Measurements from ENCODE around the gene ZNF264. TPM values are rescaled to one million over a fixed set of nuclear protein-coding genes. Genes with fewer than 3 reads are reported as not detected.

Gene ZNF264
- total RNA-seq, 6 experiments from 2014 or later = 9.9 to 14.4 (median 12.1) TPM

DNA sequence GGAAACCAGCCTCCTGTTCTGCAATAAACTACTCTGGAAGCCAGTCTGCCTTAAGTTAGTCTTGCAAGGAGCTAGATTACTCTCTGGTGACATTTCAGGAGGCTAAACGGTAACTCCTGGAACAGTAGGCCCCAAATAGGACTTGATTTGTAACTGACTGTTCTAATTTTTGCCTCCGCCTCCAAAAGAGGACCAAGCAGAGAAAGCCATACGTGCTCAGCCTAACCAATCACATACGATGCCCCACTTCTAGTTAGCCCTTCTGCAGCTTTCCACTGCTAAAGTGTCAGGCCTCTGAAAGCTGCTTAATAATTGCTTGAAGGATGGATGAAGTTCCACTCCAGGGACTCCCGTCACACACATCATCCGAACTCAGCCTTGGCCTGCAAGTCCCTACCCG lies 49.9 kb downstream of the ZNF264 start:
- Histone ChIP-seq H3K27ac (peak overlapping the region; percentile 58 to 72 (median 71)), H3K27me3 (no peaks in the 10 kb centered on the region), H3K9me3 (no peaks in the 10 kb centered on the region), H3K4me3 (peak overlapping the region; percentile 76 to 92 (median 85)), H3K36me3 (peaks cover 0 to 7% (median 3%) of the 10 kb centered on the region in 4 donors), H3K4me1 (peaks cover 0 to 17% (median 3%) of the 10 kb centered on the region in 4 donors)
- ATAC-seq = no peak
- DNase-seq = no peak
- 12% methylated on average over 7 of the region's 7 CpGs for WGBS (ENCODE audit: insufficient coverage, low coverage, low lambda C conversion rate, missing lambda C conversion rate)
- TF ChIP-seq, protein P1, sequence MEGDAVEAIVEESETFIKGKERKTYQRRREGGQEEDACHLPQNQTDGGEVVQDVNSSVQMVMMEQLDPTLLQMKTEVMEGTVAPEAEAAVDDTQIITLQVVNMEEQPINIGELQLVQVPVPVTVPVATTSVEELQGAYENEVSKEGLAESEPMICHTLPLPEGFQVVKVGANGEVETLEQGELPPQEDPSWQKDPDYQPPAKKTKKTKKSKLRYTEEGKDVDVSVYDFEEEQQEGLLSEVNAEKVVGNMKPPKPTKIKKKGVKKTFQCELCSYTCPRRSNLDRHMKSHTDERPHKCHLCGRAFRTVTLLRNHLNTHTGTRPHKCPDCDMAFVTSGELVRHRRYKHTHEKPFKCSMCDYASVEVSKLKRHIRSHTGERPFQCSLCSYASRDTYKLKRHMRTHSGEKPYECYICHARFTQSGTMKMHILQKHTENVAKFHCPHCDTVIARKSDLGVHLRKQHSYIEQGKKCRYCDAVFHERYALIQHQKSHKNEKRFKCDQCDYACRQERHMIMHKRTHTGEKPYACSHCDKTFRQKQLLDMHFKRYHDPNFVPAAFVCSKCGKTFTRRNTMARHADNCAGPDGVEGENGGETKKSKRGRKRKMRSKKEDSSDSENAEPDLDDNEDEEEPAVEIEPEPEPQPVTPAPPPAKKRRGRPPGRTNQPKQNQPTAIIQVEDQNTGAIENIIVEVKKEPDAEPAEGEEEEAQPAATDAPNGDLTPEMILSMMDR (IDR thresholded peaks at IDR 0.05) = no peak
- TF ChIP-seq POLR2A (IDR thresholded peaks at IDR 0.05) = no peak
- intact Hi-C loops (cut with DNase I) = no loop called here

DNA sequence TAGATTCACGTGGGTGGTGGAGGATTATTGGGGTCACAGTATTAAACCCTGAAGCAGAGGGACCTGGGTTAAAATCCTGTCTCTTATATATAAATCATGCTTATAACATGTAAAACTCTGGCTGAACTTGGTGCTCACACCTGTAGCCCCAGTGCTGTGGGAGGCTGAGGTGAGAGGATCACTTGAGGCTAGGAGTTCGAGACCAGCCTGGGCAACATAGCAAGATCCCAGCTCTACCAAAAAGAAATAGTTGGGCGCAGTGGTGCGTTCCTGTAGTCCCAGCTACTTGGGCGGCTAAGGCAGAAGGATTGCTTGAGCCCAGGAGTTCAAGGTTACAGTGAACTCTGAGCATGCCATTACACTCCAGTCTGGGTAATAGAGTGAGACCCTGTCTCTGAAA lies 51.5 kb downstream of the ZNF264 start:
- H3K27ac ChIP-seq = no peak overlapping the region
- DNase-seq = no peak
- H3K9me3 ChIP-seq = no peaks in the 10 kb centered on the region
- peaks cover 0 to 17% (median 3%) of the 10 kb centered on the region in 4 donors for H3K4me1 ChIP-seq
- intact Hi-C loops (cut with DNase I) = no loop called here
- TF ChIP-seq, protein P1 (IDR thresholded peaks at IDR 0.05) = no peak
- no peak for TF ChIP-seq POLR2A (IDR thresholded peaks at IDR 0.05)
- WGBS (ENCODE audit: insufficient coverage, low coverage, low lambda C conversion rate, missing lambda C conversion rate) = 100% methylated on average over 1 of the region's 5 CpGs
- no peaks in the 10 kb centered on the region for H3K27me3 ChIP-seq
- H3K36me3 ChIP-seq = peaks cover 0 to 15% (median 3%) of the 10 kb centered on the region in 4 donors
- no peak overlapping the region for H3K4me3 ChIP-seq
- no peak for ATAC-seq

DNA sequence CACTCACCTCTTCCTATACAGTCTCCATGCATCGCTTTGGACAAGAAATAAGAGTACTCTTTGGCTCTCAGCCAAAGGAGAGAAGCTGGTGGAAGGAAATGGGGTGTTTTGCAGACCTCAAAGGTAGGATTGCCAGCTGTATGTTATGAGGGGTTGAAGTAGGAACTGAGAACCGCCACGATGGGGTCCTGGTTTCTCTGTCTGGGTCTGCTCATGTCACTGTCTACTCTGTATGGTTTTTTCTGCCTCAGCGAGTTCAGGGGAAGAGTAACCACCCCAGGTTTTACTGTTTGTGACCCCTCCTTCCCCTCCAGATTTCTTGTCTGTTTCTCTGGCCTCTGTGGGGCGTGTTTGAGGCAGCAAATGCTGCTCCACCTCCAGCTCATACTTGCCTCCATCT lies 53.2 kb downstream of the ZNF264 start:
- DNase-seq (no peak), ATAC-seq (no peak)
- Histone ChIP-seq H3K27me3 (no peaks in the 10 kb centered on the region), H3K4me1 (peaks cover 0 to 17% (median 3%) of the 10 kb centered on the region in 4 donors), H3K27ac (no peak overlapping the region), H3K4me3 (no peak overlapping the region), H3K9me3 (no peaks in the 10 kb centered on the region), H3K36me3 (peaks cover 0 to 31% (median 8%) of the 10 kb centered on the region in 4 donors)
- intact Hi-C loops (cut with DNase I) = no loop called here
- TF ChIP-seq, protein P1 (IDR thresholded peaks at IDR 0.05) = no peak
- no peak for TF ChIP-seq POLR2A (IDR thresholded peaks at IDR 0.05)
- 88% methylated on average over 4 of the region's 5 CpGs for WGBS (ENCODE audit: insufficient coverage, low coverage, low lambda C conversion rate, missing lambda C conversion rate)

DNA sequence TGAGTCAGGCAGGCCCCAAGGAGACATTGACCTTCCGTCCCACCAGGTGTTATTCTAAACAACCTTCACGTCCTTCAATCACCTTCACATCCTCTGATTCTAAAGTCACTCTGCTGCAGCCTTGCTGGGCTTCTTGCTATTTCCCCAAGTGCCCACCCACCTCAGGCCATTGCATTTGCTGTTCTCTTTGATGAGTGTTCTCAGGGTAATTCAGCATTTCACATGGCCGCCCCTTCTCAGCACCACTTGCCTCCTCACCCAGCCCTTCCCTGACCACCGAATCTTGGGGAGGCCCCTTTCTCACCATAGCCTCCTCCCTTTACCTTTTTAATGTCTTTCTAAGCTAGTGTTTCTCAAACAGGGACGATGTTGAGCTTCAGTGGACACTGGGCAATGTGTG lies 53.8 kb downstream of the ZNF264 start:
- intact Hi-C loops (cut with DNase I) = no loop called here
- ATAC-seq = no peak
- no peak for DNase-seq
- H3K36me3 ChIP-seq = peaks cover 0 to 31% (median 8%) of the 10 kb centered on the region in 4 donors
- H3K4me3 ChIP-seq = no peak overlapping the region
- H3K4me1 ChIP-seq = peaks cover 0 to 17% (median 3%) of the 10 kb centered on the region in 4 donors
- TF ChIP-seq, protein P1 (IDR thresholded peaks at IDR 0.05) = no peak
- no peak for TF ChIP-seq POLR2A (IDR thresholded peaks at IDR 0.05)
- H3K27me3 ChIP-seq = no peaks in the 10 kb centered on the region
- H3K27ac ChIP-seq = no peak overlapping the region
- H3K9me3 ChIP-seq = no peaks in the 10 kb centered on the region
- WGBS (ENCODE audit: insufficient coverage, low coverage, low lambda C conversion rate, missing lambda C conversion rate) = 98% methylated on average over 5 of the region's 5 CpGs

DNA sequence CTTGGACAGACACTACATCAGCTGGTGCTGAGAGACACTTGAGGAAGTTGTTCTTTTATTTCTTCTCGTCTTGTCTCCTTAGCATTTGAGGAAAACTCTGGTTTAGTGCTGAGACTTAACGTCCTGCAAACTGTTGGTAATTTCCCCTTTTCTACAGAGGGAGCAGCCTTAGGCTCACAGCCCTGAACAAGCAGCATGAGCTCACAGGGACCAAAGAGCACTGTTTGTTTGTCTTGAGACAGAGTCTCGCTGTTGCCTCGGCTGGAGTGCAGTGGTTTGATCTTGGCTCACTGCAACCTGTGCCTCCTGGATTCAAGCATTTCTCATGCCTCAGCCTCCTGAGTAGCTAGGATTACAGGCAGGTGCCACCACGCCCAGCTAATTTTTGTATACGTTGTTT lies 54.7 kb downstream of the ZNF264 start:
- H3K27me3 ChIP-seq = no peaks in the 10 kb centered on the region
- H3K4me1 ChIP-seq = peaks cover 0 to 17% (median 3%) of the 10 kb centered on the region in 4 donors
- H3K27ac ChIP-seq = no peak overlapping the region
- peaks cover 0 to 36% (median 11%) of the 10 kb centered on the region in 4 donors for H3K36me3 ChIP-seq
- ATAC-seq (peak in 2 of 4 donors; percentile 70 to 74), DNase-seq (no peak)
- no peak for TF ChIP-seq POLR2A (IDR thresholded peaks at IDR 0.05)
- TF ChIP-seq, protein P1 (IDR thresholded peaks at IDR 0.05) = no peak
- intact Hi-C loops (cut with DNase I) = no loop called here
- no peak overlapping the region for H3K4me3 ChIP-seq
- 81% methylated on average over 5 of the region's 6 CpGs for WGBS (ENCODE audit: insufficient coverage, low coverage, low lambda C conversion rate, missing lambda C conversion rate)
- H3K9me3 ChIP-seq = no peaks in the 10 kb centered on the region
